Activated CD8-positive, alpha-beta memory T cell treated with anti-CD3 and anti-CD28 coated beads, Interleukin-2, amount 50 U/mL, for 24 hours (primary cell): ENCODE data around the gene RUNX1.

Experiments
- DNase-seq: peaks from one replicate; pipeline ENCODE4 v3.0.0-alpha.2; 2020; ENCODE audit errors: extremely low read depth

Gene RUNX1

GRCh38 chr21:34924771-34925419 lies 124.2 kb downstream of the RUNX1 start:
- no peak for DNase-seq

- no peak for DNase-seq
These were observed 124.9 kb downstream of the RUNX1 start for GRCh38 chr21:34924194-34924593.

GRCh38 chr21:34923626-34924025 lies 125.5 kb downstream of the RUNX1 start:
- DNase-seq, result no peak

- DNase-seq, result no peak
These were observed 125.9 kb downstream of the RUNX1 start for GRCh38 chr21:34923202-34923601.

GRCh38 chr21:34922479-34922878 lies 126.6 kb downstream of the RUNX1 start:
- DNase-seq, result no peak

DNA sequence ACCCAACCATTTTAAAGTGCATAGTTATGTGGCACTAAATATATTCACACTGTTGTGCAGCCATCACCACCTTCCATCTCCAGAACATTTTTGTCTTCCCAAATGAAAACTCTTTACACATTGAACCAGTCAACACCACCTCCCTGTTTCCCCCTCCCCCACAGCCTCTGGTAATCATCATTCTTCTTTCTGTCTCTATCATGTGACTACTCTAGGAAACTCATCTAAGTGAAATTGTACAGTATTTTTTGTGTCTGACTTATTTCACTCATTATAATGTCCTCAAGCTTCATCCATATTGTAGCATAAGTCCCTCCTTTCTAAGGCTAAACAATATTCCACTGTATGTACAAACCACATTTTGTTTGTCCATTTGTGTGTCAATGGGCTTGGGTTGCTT lies 128.0 kb downstream of the RUNX1 start:
- DNase-seq, result no peak

DNA sequence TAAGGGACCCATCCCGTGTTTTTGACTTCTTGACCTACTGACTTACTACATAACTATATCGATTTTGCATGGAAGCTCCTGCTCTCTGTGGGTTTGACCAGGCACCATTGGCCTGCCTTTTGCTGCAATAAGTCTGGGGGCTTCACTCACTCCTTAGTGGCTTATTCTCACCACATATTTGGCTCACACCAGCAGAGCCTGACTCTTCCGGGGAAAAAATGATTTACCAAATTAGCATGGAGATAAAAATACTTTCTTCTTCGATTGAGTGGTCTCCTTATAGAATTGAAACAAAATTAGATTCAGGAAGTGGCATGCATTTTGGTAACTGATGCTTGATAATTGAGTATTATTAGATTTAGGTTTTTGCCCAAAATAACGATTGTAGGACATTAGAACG lies 129.7 kb downstream of the RUNX1 start:
- DNase-seq, result no peak

- no peak for DNase-seq
These were observed 132.7 kb downstream of the RUNX1 start for GRCh38 chr21:34916446-34916845.

GRCh38 chr21:34915364-34915841 lies 133.7 kb downstream of the RUNX1 start:
- no peak for DNase-seq

- DNase-seq, result no peak
These were observed 134.9 kb downstream of the RUNX1 start for GRCh38 chr21:34914239-34914638.

- DNase-seq, result no peak
These were observed 135.3 kb downstream of the RUNX1 start for GRCh38 chr21:34913811-34914210.

DNA sequence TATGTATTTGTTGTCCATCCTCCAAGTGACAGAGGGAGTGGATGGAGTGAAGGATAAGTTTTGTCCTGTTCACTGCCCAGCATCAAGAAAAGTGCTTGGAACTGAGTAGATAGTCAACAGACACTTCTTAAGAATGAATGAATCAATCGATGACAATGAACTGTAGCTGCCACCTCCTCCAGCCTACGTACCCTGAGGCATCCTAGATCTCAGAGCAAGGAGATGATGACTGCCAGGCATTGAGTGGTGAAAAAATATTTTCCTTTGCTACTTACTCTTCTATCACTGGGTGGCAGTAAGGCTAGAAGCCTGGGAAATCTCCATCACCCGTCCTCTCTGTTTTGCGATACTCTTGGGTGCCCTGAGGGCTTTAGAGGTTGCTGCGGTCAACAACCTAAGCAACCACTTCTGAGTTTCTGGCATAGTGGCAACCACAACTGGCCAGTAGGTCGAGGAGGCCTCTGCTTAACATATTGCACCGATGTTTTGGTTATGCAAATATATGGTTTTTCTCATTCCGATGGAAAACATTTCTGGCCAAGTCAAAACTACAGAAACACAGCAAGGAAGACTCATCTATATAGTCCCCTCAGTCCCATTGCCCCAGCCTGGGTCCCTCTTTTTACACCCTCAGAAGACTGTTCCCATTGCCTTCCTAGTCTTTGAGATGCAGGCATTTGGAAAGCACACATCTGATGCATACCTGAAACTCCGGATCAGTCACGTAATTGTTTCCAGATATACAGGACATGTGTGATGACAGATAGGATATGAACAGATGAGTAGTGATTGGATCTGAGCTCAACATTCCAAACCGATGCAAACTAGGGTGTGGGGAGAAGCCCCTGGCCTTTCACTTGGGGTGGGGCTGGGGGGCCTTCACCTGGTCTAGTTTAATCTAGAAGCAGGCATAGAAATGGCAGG lies 136.8 kb downstream of the RUNX1 start:
- DNase-seq, result no peak

DNA sequence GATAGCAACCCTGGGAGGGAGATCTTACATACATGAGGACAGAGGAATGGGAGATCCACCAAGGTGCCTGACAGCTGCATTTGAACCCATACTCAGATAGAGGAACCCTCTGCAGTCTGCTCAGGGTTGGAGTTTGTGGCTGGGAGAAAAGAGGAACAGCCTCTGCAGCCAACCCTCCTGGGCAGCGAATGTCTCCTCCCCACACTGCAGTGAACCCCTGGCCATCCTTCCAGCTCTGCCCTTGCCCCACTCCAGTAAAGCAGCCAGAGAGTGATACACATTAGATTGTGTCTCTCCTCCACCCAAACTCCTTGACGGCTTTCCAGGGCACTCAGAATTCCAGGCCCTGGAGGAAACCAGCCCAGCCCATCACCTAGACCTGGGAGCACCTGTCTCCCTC lies 137.7 kb downstream of the RUNX1 start:
- DNase-seq, result no peak

DNA sequence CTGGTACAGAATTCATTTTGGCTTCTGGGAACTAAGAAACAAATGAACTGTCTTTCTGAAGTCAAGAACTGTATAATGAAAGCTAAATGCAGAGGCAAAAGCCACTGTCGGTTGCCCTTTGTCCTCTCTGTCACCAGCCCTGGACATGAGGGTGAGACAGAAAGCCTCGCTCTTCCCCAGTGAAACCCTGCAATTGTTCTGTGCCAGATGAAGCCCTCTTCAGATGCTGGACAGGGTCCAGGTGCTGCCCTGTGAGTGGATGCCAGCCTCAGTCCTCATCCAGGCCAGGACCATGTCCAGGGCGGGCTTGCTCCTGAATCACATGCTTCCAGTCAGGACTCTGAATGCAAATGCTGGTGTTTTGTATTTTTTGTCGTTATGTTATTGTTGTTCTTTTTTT lies 138.7 kb downstream of the RUNX1 start:
- DNase-seq, result no peak

DNA sequence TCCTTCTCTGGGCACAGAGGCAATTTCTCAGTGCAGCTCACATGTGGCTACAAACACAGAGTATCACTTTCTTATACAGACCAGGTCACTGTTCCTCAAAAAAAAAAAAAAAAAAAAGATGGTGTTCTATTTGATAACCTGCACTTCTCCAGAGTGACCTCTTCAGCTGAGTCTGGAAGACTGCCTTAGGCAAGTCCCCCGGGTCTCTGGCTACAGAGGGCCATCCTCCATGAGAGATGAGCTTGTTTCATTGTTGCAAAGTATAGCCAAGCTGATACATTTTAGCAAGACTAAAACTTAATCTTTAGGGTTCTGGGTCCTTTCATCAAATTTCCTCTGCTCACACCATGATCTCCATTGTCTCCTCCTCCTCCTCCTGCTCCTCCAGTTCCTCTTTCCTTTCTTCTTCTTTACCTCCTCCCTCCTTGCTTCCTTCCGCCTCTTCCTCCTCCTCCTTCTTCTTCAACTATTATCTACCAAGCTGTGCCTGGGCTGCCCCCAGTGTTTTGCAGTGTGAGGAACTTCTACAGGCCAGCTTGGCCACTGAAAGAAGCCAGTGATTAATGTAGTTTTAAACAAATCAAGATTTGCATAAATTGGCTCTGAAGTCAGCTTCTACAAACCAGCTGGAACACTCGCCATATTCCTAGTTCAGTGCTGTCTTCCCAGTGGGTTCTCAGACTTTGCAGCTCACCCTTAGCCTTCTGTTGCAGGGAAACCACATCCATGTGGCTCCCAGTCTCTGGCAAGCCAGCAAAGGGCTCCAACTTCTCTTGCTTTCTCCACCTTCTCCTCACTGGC lies 139.4 kb downstream of the RUNX1 start:
- no peak for DNase-seq

GRCh38 chr21:34908419-34909055 lies 140.6 kb downstream of the RUNX1 start:
- no peak for DNase-seq

DNA sequence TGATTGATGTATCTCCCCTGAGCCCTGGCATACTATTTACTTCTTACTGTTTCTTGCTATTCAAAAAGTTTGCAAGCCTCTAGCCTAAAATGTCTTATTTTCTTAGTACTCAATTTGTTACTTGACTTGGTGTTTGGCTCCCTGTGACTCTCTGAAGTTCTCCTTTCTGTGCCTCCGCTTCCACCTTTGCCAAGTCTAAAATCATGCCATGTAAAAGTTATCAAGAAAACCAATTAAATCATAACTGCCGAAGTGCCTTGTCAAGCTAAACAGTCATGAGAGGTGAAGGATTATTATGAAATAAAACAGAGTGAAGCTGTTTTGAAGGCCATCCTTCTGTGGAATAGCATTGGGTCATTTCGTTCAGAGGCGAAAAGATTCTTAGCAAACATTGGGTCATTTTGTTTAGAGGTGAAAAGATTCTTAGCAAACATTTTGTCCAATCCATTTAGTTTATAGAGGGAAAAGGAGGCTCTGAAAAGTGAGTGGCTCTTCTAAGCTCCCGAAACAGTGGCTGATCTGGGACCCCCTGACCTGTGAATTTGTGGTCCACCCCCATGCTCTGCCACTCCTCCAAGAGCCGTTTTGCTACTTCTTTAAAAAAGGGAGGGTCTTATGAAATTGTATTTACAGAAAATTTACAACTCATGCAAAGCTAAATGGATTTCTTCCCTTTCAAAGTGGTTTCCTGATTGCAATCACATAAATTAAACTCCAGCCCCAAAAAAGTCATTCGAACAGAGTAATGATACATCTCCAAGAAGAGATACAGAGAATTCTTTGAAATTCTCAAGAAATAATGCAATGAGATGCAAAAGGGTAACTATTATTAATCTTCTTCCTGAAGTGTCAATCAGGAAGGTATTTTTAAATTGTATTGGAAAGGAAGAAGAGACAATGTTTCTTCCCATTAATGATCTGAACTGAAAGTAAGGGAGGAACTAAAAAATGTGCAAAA lies 141.4 kb downstream of the RUNX1 start:
- DNase-seq, result no peak

DNA sequence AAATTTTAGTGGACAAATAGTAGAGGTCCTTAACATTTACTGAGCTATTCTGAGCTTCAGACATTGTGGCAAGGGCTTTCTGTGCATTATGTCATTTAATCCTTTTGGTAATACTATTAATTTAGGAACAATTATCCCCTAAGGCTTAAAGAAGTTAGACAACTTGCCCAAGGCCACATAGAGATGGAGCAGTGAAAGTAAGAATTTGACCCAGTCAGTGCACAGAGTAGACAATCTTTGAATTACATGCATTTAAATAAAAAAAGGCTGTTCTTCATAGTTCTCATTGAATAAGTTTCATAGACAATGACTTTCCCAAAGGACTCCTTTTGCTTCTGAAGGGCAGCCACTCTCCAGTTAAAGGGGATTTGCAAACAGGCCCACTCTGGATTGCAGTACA lies 142.7 kb downstream of the RUNX1 start:
- no peak for DNase-seq

GRCh38 chr21:34905218-34905537 lies 143.9 kb downstream of the RUNX1 start:
- no peak for DNase-seq

DNA sequence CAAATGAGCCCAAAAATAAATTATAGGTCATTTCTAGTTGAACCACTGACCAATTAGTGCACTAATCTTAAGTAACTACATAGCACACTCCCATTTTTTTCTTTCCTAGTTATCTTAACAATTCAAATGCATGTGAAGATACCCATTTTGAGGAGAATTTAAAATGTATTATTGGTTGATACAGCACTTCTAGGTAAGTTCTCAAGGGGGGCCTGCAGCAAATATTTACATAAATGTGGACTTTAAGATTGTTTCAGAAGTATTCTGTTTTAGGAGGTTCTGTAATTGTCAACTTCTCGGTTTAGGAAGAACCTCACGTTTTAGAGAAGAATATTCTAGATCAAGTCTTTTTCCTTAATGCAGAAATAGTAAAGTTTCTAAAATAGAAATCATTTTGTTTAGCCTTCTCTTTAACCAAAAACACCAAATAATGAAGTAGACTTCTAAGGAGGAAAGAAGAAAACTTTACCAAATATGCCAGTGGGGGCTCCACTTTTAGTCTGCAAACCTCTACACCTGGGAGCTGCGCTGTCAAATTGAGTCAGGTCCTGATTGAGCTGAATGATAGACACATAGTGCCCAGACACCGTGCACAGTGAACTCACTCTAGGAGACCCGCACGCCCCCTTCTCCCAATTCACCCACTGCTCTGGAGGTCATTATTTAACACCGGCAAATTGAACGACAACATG lies 144.4 kb downstream of the RUNX1 start:
- DNase-seq, result no peak
